OCI-LY7 (cell line): ENCODE results near the gene FLNA. TPM values are rescaled to one million over a fixed set of nuclear protein-coding genes. Genes with fewer than 3 reads are reported as not detected.

ENCODE experiments used
- BruUV-seq: library from RNA; stranded (reverse); fragments of 400-500 nt; replicated peaks from 2 replicates; lab custom pipeline; 2021; lab: Mats Ljungman, UMichigan
- CTCF ChIA-PET: fragments of 300-600 bp; sonication (Branson Sonifier 250); formaldehyde crosslinking; loops from one replicate; lab custom pipeline; 2022; ENCODE audit warnings: antibody characterized with exemption; ENCODE audit not compliant: unreplicated experiment; lab: Charles Lee
- POLR2A ChIA-PET: fragments of 300-600 bp; sonication (Branson Sonifier 250); formaldehyde crosslinking; loops from one replicate; lab custom pipeline; 2022; ENCODE audit warnings: antibody characterized with exemption; lab: Charles Lee
- DNase-seq: peaks from one replicate; pipeline ENCODE4 v3.0.0-alpha.2; 2015; ENCODE audit warnings: low spot score
- H2AFZ ChIP-seq: fragments of 200-600 bp; sonication (generic), shearing (Covaris generic); 2 replicates; pipeline ENCODE4 v1.6.1; 2014; ENCODE audit warnings: mild to moderate bottlenecking, antibody characterized with exemption, low read length, moderate library complexity
- H3K27ac ChIP-seq: fragments of 200-600 bp; sonication (generic); 2 replicates; pipeline ENCODE4 v1.5.1; 2014; ENCODE audit warnings: mixed run types, low read depth, mild to moderate bottlenecking, moderate library complexity, low read length, inconsistent platforms; ENCODE audit not compliant: poor library complexity, severe bottlenecking
- H3K36me3 ChIP-seq: fragments of 200-600 bp; sonication (generic); 2 replicates; pipeline ENCODE4 v1.6.1; 2014; ENCODE audit warnings: mild to moderate bottlenecking, antibody characterized with exemption, low read length, moderate library complexity, mixed read lengths; ENCODE audit not compliant: insufficient read depth
- H3K4me1 ChIP-seq: fragments of 200-600 bp; sonication (generic); 2 replicates; pipeline ENCODE4 v1.5.1; 2014; ENCODE audit warnings: mild to moderate bottlenecking, low read length; ENCODE audit not compliant: insufficient read depth, poor library complexity, severe bottlenecking
- H3K4me2 ChIP-seq: fragments of 200-600 bp; sonication (generic); 2 replicates; pipeline ENCODE4 v1.6.1; 2014; ENCODE audit warnings: mild to moderate bottlenecking, low read length
- H3K4me3 ChIP-seq: fragments of 200-600 bp; sonication (generic); 2 replicates; pipeline ENCODE4 v1.5.1; 2014; ENCODE audit warnings: mild to moderate bottlenecking, low read depth, low read length; ENCODE audit not compliant: poor library complexity, severe bottlenecking
- H3K79me2 ChIP-seq: fragments of 200-600 bp; sonication (generic); 2 replicates; pipeline ENCODE4 v1.6.1; 2016; ENCODE audit warnings: low read depth, mild to moderate bottlenecking, low read length, moderate library complexity, mixed read lengths; ENCODE audit not compliant: insufficient read depth
- H3K9me2 ChIP-seq: fragments of 200-600 bp; sonication (generic); 2 replicates; pipeline ENCODE4 v1.6.1; 2016; ENCODE audit warnings: mild to moderate bottlenecking, low read length, mixed read lengths; ENCODE audit not compliant: insufficient read depth
- H3K9me3 ChIP-seq: fragments of 200-600 bp; sonication (generic); 2 replicates; pipeline ENCODE4 v1.6.1; 2014; ENCODE audit warnings: mild to moderate bottlenecking, mixed run types, low read length, mixed read lengths
- H4K20me1 ChIP-seq: fragments of 200-600 bp; sonication (generic); 2 replicates; pipeline ENCODE4 v1.6.1; 2014; ENCODE audit warnings: mild to moderate bottlenecking, antibody characterized with exemption, low read length, moderate library complexity, mixed read lengths; ENCODE audit not compliant: insufficient read depth
- CTCF ChIP-seq: fragments of 200-600 bp; sonication (generic); conservative IDR thresholded peaks from 2 replicates; pipeline ENCODE4 v1.5.1; 2014; ENCODE audit warnings: mild to moderate bottlenecking, antibody characterized with exemption, low read length, moderate library complexity, mixed read lengths
- EZH2phosphoT487 ChIP-seq: fragments of 200-600 bp; sonication (generic); IDR thresholded peaks from 2 replicates; pipeline ENCODE4 v1.6.1; 2018; ENCODE audit warnings: low read depth, borderline replicate concordance, mild to moderate bottlenecking, mixed run types, antibody characterized with exemption, low read length, moderate library complexity, mixed read lengths
- intact Hi-C: fragments of 100-400 bp; cut with micrococcal nuclease; formaldehyde crosslinking; loops from one replicate; pipeline ENCODE4 v1.10.0; 2022; ENCODE audit not compliant: unreplicated experiment
- total RNA-seq, 2 experiments: library from RNA; depleted of rRNA in 1 of 2; stranded (reverse); fragments of >200 nt in 1 of 2; shearing (Covaris generic) in 1 of 2; gene quantifications; 2 replicates each; pipeline ENCODE4 v1.2.3, GENCODE V29; 2014 to 2022

The FLNA gene
- total RNA-seq, 2 experiments from 2014 or later: 78.8 to 97.7 TPM

- H4K20me1 ChIP-seq: no peaks in the 10 kb centered on the region
- no peak overlapping the region for H3K4me3 ChIP-seq
- TF ChIP-seq CTCF: no peak
- no peak for TF ChIP-seq EZH2phosphoT487
- no peak overlapping the region for H2AFZ ChIP-seq
- no peak for DNase-seq
- H3K9me2 ChIP-seq: no peaks in the 10 kb centered on the region
- no TSS peak for BruUV-seq
- CTCF ChIA-PET: no interaction called here
- POLR2A ChIA-PET: no interaction called here
- H3K4me2 ChIP-seq: no peak overlapping the region
- intact Hi-C loops: no loop called here
- H3K36me3 ChIP-seq: no peaks in the 10 kb centered on the region
- H3K4me1 ChIP-seq: peaks cover 5% of the 10 kb centered on the region
- no peaks in the 10 kb centered on the region for H3K9me3 ChIP-seq
- H3K27ac ChIP-seq: no peak overlapping the region
- H3K79me2 ChIP-seq: no peaks in the 10 kb centered on the region
Measured at GRCh38 chrX:154307202-154307601, 67.2 kb downstream of the FLNA start.

- no peak overlapping the region for H2AFZ ChIP-seq
- ChIA-PET CTCF (no interaction called here), POLR2A (interaction anchor here (0.6 kb wide), 1 partner anchor 296 kb away, joined by 4 read pairs; no protein-coding TSS in a partner anchor)
- intact Hi-C loops: no loop called here
- no peak overlapping the region for H3K4me2 ChIP-seq
- BruUV-seq: no TSS peak
- H3K36me3 ChIP-seq: no peaks in the 10 kb centered on the region
- H3K79me2 ChIP-seq: no peaks in the 10 kb centered on the region
- H3K4me1 ChIP-seq: peaks cover 5% of the 10 kb centered on the region
- no peak overlapping the region for H3K4me3 ChIP-seq
- no peaks in the 10 kb centered on the region for H3K9me3 ChIP-seq
- H3K9me2 ChIP-seq: no peaks in the 10 kb centered on the region
- no peak for TF ChIP-seq EZH2phosphoT487
- TF ChIP-seq CTCF: no peak
- no peak for DNase-seq
- H3K27ac ChIP-seq: no peak overlapping the region
- no peaks in the 10 kb centered on the region for H4K20me1 ChIP-seq
Measured at GRCh38 chrX:154305541-154306205, 68.8 kb downstream of the FLNA start.

DNA sequence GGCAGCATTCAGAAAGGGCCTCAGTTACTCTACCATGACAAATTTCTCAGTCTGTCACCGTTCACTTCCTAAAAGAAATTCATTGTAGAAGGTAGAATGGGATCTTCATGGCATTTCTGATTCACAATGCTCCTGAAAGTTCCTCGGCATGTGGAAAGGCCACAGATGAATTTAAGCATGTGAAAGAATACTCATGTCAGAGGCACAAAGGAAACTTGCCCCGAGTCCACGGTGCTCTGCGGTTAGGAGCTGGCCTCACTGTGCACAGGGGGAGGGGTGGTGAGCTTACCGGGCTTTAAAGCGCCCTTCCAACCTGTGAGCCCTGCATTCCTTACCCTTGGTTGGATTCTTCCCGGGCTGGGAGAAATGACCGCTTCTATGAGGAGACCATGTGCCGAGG, 69.6 kb downstream of the FLNA start:
- POLR2A ChIA-PET: no interaction called here
- Histone ChIP-seq H3K27ac (no peak overlapping the region), H3K4me2 (no peak overlapping the region), H3K9me2 (no peaks in the 10 kb centered on the region), H3K4me1 (peaks cover 5% of the 10 kb centered on the region), H3K79me2 (no peaks in the 10 kb centered on the region), H4K20me1 (no peaks in the 10 kb centered on the region), H3K36me3 (no peaks in the 10 kb centered on the region), H3K9me3 (no peaks in the 10 kb centered on the region), H3K4me3 (no peak overlapping the region), H2AFZ (no peak overlapping the region)
- no peak for TF ChIP-seq CTCF
- TF ChIP-seq EZH2phosphoT487: no peak
- intact Hi-C loops: no loop called here
- BruUV-seq: no TSS peak
- CTCF ChIA-PET: no interaction called here
- no peak for DNase-seq
